ENCODE measurements around the gene CD24.

CD24 gene

GRCh38 chr6:106939208-106939607, 35.3 kb downstream of the CD24 start:
- TF ChIP-seq PRDM2 (tag by site-specific recombination; IDR thresholded peaks at IDR 0.05; ENCODE audit: borderline replicate concordance) (no peak), ZNF768 (tag by site-specific recombination; IDR thresholded peaks at IDR 0.05) (no peak), ZNF514 (tag by site-specific recombination; IDR thresholded peaks at IDR 0.05) (no peak), ZNF426 (tag by site-specific recombination; IDR thresholded peaks at IDR 0.05) (no peak), MZF1 (tag by site-specific recombination; IDR thresholded peaks at IDR 0.05; ENCODE audit: borderline replicate concordance) (no peak), ZNF837 (tag by site-specific recombination; IDR thresholded peaks at IDR 0.05) (no peak), MEIS1 (CRISPR knock-in tag; IDR thresholded peaks at IDR 0.05; ENCODE audit: borderline replicate concordance) (no peak), ZNF629 (tag by site-specific recombination; IDR thresholded peaks at IDR 0.05) (no peak), ZBTB10 (tag by site-specific recombination; IDR thresholded peaks at IDR 0.05) (no peak), SETDB1 (IDR thresholded peaks at IDR 0.05; ENCODE audit: insufficient read length, low read length) (no peak), ZNF140 (tag by site-specific recombination; IDR thresholded peaks at IDR 0.05) (no peak), ZNF777 (tag by site-specific recombination; IDR thresholded peaks at IDR 0.05; ENCODE audit: borderline replicate concordance) (no peak), ZNF155 (tag by site-specific recombination; IDR thresholded peaks at IDR 0.05) (no peak)
- CTCF ChIA-PET, result interaction anchor here (0.6 to 1.2 kb wide), 3 partner anchors 9 to 964 kb away, joined by 4 to 5 read pairs (median 4); no protein-coding TSS in a partner anchor
- H3K27ac ChIP-seq (ENCODE audit: extremely low read depth, low read depth, low read length), result no peak overlapping the region

GRCh38 chr6:106927531-106928398, 46.8 kb downstream of the CD24 start:
- Histone ChIP-seq H3K36me3 (ENCODE audit: control insufficient read depth in 2 of 2, insufficient read depth in 1 of 2, low read length in 2 of 2) (no peaks in the 10 kb centered on the region), H3K9me3 (ENCODE audit: control insufficient read depth, insufficient read depth, low read depth, low read length) (no peaks in the 10 kb centered on the region), H3K27ac (ENCODE audit: extremely low read depth, low read depth, low read length) (no peak overlapping the region), H3K4me1 (ENCODE audit: control insufficient read depth, insufficient read depth, low read length) (no peaks in the 10 kb centered on the region), H3K4me3 (ENCODE audit: low read depth, low read length) (no peak overlapping the region)
- ChIA-PET CTCF (interaction anchor here (1.0 kb wide), 1 partner anchor 482 kb away, joined by 3 read pairs; no protein-coding TSS in a partner anchor), POLR2A (no interaction called here)
- peak; percentile 98 for TF ChIP-seq REST (tag by site-specific recombination; IDR thresholded peaks at IDR 0.05)
- no peak for TF ChIP-seq KLF17 (tag by site-specific recombination; IDR thresholded peaks at IDR 0.05)

More at GRCh38 chr6:106939208-106939607, 35.3 kb downstream of the CD24 start:
- Histone ChIP-seq H3K36me3 (ENCODE audit: control insufficient read depth in 2 of 2, insufficient read depth in 1 of 2, low read length in 2 of 2) (no peaks in the 10 kb centered on the region), H3K4me3 (ENCODE audit: low read depth, low read length) (no peak overlapping the region), H3K9me3 (ENCODE audit: control insufficient read depth, insufficient read depth, low read depth, low read length) (no peaks in the 10 kb centered on the region), H3K4me1 (ENCODE audit: control insufficient read depth, insufficient read depth, low read length) (peaks cover 7% of the 10 kb centered on the region; the same call in 1 of the 2 replicates)
- POLR2A ChIA-PET, result no interaction called here

Data from HEK293 (cell line).